ENCODE results near the gene FAM81A. TPM values are rescaled to one million over a fixed set of nuclear protein-coding genes. Genes with fewer than 3 reads are reported as not detected.

FAM81A gene
- total and polyA plus RNA-seq, 9 donors: 0.35 to 5.1 (median 0.85) TPM

DNA sequence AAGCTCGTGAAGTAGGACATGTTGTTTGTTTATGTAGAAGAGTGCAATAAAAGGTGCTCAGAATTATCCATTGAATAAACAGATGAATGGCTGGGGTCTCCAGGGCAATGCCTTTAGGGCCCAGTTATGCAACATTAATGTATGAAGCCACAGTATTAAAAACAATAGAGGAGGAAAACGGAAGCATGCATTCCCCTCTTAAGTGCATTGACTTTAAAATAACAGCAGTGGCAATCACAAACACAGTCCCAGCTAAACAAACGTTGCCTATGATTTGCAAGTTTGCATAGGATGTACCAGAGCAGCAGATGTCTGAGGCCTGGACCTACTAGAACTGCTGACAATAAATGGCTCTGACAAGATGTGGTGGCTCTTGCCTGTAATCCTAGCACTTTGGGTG is 113.0 kb downstream of the FAM81A start:
- no peak for DNase-seq
- H3K27me3 ChIP-seq: no peaks in the 10 kb centered on the region
- intact Hi-C loops (cut with DNase I): no loop called here
- H3K4me3 ChIP-seq: no peak overlapping the region
- TF ChIP-seq, protein P1, sequence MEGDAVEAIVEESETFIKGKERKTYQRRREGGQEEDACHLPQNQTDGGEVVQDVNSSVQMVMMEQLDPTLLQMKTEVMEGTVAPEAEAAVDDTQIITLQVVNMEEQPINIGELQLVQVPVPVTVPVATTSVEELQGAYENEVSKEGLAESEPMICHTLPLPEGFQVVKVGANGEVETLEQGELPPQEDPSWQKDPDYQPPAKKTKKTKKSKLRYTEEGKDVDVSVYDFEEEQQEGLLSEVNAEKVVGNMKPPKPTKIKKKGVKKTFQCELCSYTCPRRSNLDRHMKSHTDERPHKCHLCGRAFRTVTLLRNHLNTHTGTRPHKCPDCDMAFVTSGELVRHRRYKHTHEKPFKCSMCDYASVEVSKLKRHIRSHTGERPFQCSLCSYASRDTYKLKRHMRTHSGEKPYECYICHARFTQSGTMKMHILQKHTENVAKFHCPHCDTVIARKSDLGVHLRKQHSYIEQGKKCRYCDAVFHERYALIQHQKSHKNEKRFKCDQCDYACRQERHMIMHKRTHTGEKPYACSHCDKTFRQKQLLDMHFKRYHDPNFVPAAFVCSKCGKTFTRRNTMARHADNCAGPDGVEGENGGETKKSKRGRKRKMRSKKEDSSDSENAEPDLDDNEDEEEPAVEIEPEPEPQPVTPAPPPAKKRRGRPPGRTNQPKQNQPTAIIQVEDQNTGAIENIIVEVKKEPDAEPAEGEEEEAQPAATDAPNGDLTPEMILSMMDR (IDR thresholded peaks at IDR 0.05): no peak
- no peak for TF ChIP-seq POLR2A (IDR thresholded peaks at IDR 0.05)
- H3K27ac ChIP-seq: no peak overlapping the region
- H3K9me3 ChIP-seq: no peaks in the 10 kb centered on the region
- 53 to 67% (median 58%) methylated on average over 3 of the region's 3 CpGs for WGBS, 3 donors
- no peaks in the 10 kb centered on the region for H3K4me1 ChIP-seq (ENCODE audit: insufficient read depth)
- H3K36me3 ChIP-seq: no peaks in the 10 kb centered on the region

DNA sequence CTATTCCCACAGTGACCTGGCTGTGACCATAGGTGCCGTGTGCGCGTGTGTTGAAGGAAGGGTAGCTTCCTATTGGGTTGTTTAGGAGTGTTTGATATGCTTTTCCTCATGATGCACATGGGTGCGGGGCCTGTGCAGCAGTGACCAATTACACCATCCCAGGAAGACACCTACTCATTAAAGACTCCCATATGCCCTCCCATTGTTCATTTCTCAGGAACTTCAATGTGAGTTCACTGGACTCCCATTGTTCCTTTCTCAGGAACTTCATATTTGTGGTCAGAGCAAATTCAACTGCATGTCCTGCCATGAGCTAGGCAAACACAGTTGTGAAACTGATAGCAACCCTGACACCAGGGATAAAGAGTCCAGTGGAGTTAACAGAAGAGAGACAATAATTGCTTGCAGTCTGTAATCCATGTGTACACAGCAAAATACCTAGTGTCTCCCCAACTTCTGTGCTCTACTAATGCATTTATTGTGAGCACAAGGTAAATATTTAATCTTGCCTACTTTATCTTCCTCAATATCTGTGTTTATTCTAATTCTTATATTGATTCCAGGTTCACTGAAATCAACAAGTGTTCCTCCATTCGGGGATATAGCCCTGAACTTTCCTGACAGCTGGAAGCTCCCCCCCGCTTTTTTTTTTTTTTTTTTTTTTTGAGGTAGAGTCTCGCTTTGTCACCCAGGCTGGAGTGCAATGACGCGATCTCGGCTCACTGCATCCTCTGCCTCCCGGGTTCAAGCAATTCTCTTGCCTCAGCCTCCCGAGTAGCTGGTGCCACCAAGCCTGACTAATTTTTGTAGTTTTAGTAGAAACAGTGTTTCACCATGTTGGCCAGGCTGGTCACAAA is 116.1 kb downstream of the FAM81A start:
- no peaks in the 10 kb centered on the region for H3K36me3 ChIP-seq
- DNase-seq: no peak
- H3K27ac ChIP-seq: no peak overlapping the region
- H3K27me3 ChIP-seq: no peaks in the 10 kb centered on the region
- no peaks in the 10 kb centered on the region for H3K4me1 ChIP-seq (ENCODE audit: insufficient read depth)
- TF ChIP-seq EP300 (IDR thresholded peaks at IDR 0.05): no peak
- TF ChIP-seq, protein P1 (IDR thresholded peaks at IDR 0.05): no peak
- no peak for TF ChIP-seq POLR2A (IDR thresholded peaks at IDR 0.05)
- intact Hi-C loops (cut with DNase I): no loop called here
- no peaks in the 10 kb centered on the region for H3K9me3 ChIP-seq
- WGBS, 3 donors: 94 to 99% (median 95%) methylated on average over 12 of the region's 12 CpGs
- no peak overlapping the region for H3K4me3 ChIP-seq

DNA sequence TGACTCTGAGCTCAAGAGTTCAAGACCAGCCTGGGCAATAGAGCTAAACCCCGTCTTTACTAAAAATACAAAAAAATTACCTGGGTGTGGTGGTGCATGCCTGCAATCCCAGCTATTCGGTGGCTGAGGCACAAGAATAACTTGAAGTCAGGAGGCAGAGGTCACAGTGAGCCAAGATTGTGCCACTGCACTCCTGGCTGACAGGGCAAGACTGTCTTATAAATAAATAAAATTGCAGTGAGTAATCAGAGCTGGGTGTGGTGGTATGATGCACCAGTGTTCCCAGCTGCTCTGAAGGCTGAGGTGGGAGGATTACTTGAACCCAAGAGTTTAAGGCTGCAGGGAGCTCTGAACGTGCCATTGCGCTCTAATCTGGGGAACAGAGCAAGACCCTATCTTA is 117.7 kb downstream of the FAM81A start:
- Histone ChIP-seq H3K9me3 (no peaks in the 10 kb centered on the region), H3K4me1 (ENCODE audit: insufficient read depth) (no peaks in the 10 kb centered on the region), H3K36me3 (no peaks in the 10 kb centered on the region), H3K4me3 (no peak overlapping the region), H3K27ac (no peak overlapping the region), H3K27me3 (no peaks in the 10 kb centered on the region)
- TF ChIP-seq, protein P1 (IDR thresholded peaks at IDR 0.05): no peak
- TF ChIP-seq EP300 (IDR thresholded peaks at IDR 0.05) (no peak), POLR2A (IDR thresholded peaks at IDR 0.05) (no peak)
- WGBS, 3 donors: 82 to 87% (median 85%) methylated on average over 4 of the region's 4 CpGs
- intact Hi-C loops (cut with DNase I): no loop called here
- DNase-seq: no peak

DNA sequence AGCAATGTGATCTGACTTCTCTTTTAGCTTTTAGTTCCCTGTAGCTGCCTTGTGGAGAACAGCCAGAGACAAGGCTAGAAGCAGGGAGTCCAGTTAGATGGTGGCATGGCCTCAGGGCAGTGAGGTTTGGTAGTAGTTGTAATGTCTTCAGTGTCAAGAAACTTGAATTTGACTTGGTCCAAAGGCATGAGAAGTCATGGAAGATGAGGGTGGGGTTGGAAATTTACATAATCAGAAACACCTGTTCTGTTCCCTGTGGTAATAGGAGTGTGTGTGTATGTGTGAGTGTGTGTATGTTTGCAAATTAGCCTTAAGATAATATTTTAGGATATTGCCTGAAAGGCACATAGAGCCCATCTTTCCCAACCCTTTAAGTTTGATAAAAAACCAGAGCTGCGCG is 118.4 kb downstream of the FAM81A start:
- no peak overlapping the region for H3K4me3 ChIP-seq

More for the DNA sequence above, 118.4 kb downstream of the FAM81A start:
- WGBS, 3 donors: 92 to 99% (median 96%) methylated on average over 2 of the region's 2 CpGs
- H3K9me3 ChIP-seq: no peaks in the 10 kb centered on the region
- no peaks in the 10 kb centered on the region for H3K36me3 ChIP-seq
- no peaks in the 10 kb centered on the region for H3K4me1 ChIP-seq (ENCODE audit: insufficient read depth)
- no peak for TF ChIP-seq POLR2A (IDR thresholded peaks at IDR 0.05)
- no peak for TF ChIP-seq EP300 (IDR thresholded peaks at IDR 0.05)
- TF ChIP-seq, protein P1 (IDR thresholded peaks at IDR 0.05): no peak
- intact Hi-C loops (cut with DNase I): no loop called here
- no peak overlapping the region for H3K27ac ChIP-seq
- DNase-seq: no peak
- no peaks in the 10 kb centered on the region for H3K27me3 ChIP-seq

Measured in ovary (tissue), 9 donors.